ENCODE data around the gene PGD. TPM values are rescaled to one million over a fixed set of nuclear protein-coding genes. Genes with fewer than 3 reads are reported as not detected.

PGD gene
- total and polyA plus RNA-seq, 2 experiments from 2014 or later, result 174 to 305 TPM

- Histone ChIP-seq H3F3A (replicated peaks; ENCODE audit: low read depth) (no peaks in the 10 kb centered on the region), H3K27me3 (ENCODE audit: insufficient read depth) (no peaks in the 10 kb centered on the region), H4K20me1 (replicated peaks; ENCODE audit: insufficient read depth) (no peaks in the 10 kb centered on the region; the same call in 1 of the 2 replicates), H3K36me3 (ENCODE audit: insufficient read depth) (no peaks in the 10 kb centered on the region), H3K4me3 (no peak overlapping the region), H2AFZ (no peak overlapping the region), H3K4me1 (ENCODE audit: insufficient read depth) (no peaks in the 10 kb centered on the region), H3K4me2 (no peak overlapping the region), H3K9me2 (ENCODE audit: insufficient read depth) (no peaks in the 10 kb centered on the region), H3K79me2 (replicated peaks; ENCODE audit: insufficient read depth) (no peaks in the 10 kb centered on the region), H3K27ac (ENCODE audit: low read depth) (peak overlapping the region; percentile 33; the same call in 1 of the 2 replicates)
- peaks cover 3% of the 10 kb centered on the region for H3K27me3 Mint-ChIP-seq (ENCODE audit: insufficient read depth, low read depth, poor library complexity)
- ATAC-seq, result no peak
- no peak overlapping the region for H3K27ac Mint-ChIP-seq
- H3K4me3 Mint-ChIP-seq, result no peak overlapping the region
- H3K9me3 Mint-ChIP-seq, result no peaks in the 10 kb centered on the region
- no peak for TF ChIP-seq ZNF331 (CRISPR knock-in tag; IDR thresholded peaks at IDR 0.05; ENCODE audit: low read depth)
- no peak for TF ChIP-seq JUNB (IDR thresholded peaks at IDR 0.05; ENCODE audit: unreplicated experiment)
- no peak for TF ChIP-seq NANOG (IDR thresholded peaks at IDR 0.05; ENCODE audit: borderline replicate concordance)
- no peak for TF ChIP-seq EZH2 (IDR thresholded peaks at IDR 0.05; ENCODE audit: low read depth, unreplicated experiment)
- TF ChIP-seq REST (IDR thresholded peaks at IDR 0.05; ENCODE audit: unreplicated experiment), result no peak
- TF ChIP-seq CTCF (conservative IDR thresholded peaks at IDR 0.05; ENCODE audit: low read depth in 2 of 2), result no peak
- TF ChIP-seq EZH2phosphoT487 (IDR thresholded peaks at IDR 0.05; ENCODE audit: unreplicated experiment), result no peak
- peaks cover 4% of the 10 kb centered on the region; the same call in 2 of the 3 replicates for H3K36me3 Mint-ChIP-seq (ENCODE audit: low read depth)
- DNase-seq (ENCODE audit: low spot score), result no peak
- no peaks in the 10 kb centered on the region for H3K4me1 Mint-ChIP-seq
These were observed 39.9 kb downstream of the PGD start for GRCh38 chr1:10438677-10439163.

GRCh38 chr1:10440305-10440704 lies 41.4 kb downstream of the PGD start:
- H3K27me3 Mint-ChIP-seq (ENCODE audit: insufficient read depth, low read depth, poor library complexity), result peaks cover 3% of the 10 kb centered on the region
- no peaks in the 10 kb centered on the region for H3K36me3 ChIP-seq (ENCODE audit: insufficient read depth)
- H3K79me2 ChIP-seq (replicated peaks; ENCODE audit: insufficient read depth), result no peaks in the 10 kb centered on the region
- peaks cover 4% of the 10 kb centered on the region; the same call in 2 of the 3 replicates for H3K36me3 Mint-ChIP-seq (ENCODE audit: low read depth)
- H3K27me3 ChIP-seq (ENCODE audit: insufficient read depth), result no peaks in the 10 kb centered on the region
- no peaks in the 10 kb centered on the region for H3K4me1 ChIP-seq (ENCODE audit: insufficient read depth)
- no peaks in the 10 kb centered on the region for H3K9me3 Mint-ChIP-seq
- no peak overlapping the region for H3K27ac Mint-ChIP-seq
- H3K4me1 Mint-ChIP-seq, result no peaks in the 10 kb centered on the region
- DNase-seq (ENCODE audit: low spot score) (no peak), ATAC-seq (no peak)
- H3K27ac ChIP-seq (ENCODE audit: low read depth), result no peak overlapping the region
- H2AFZ ChIP-seq, result no peak overlapping the region
- H3K4me3 Mint-ChIP-seq, result no peak overlapping the region
- H3K9me2 ChIP-seq (ENCODE audit: insufficient read depth), result no peaks in the 10 kb centered on the region
- no peaks in the 10 kb centered on the region for H3F3A ChIP-seq (replicated peaks; ENCODE audit: low read depth)
- H3K4me2 ChIP-seq, result no peak overlapping the region
- no peaks in the 10 kb centered on the region; the same call in 1 of the 2 replicates for H4K20me1 ChIP-seq (replicated peaks; ENCODE audit: insufficient read depth)
- H3K4me3 ChIP-seq, result no peak overlapping the region
- no peak for TF ChIP-seq NANOG (IDR thresholded peaks at IDR 0.05; ENCODE audit: borderline replicate concordance)
- TF ChIP-seq POLR2AphosphoS5 (IDR thresholded peaks at IDR 0.05; ENCODE audit: low read depth), result no peak
- no peak for TF ChIP-seq EZH2phosphoT487 (IDR thresholded peaks at IDR 0.05; ENCODE audit: unreplicated experiment)
- no peak for TF ChIP-seq ZNF331 (CRISPR knock-in tag; IDR thresholded peaks at IDR 0.05; ENCODE audit: low read depth)
- no peak for TF ChIP-seq ETS1 (IDR thresholded peaks at IDR 0.05)
- no peak for TF ChIP-seq JUNB (IDR thresholded peaks at IDR 0.05; ENCODE audit: unreplicated experiment)
- no peak for TF ChIP-seq ZNF114 (CRISPR knock-in tag; IDR thresholded peaks at IDR 0.05)

Data from GM23338 (cell line).